Stimulated activated CD4-positive, alpha-beta T cell treated with anti-CD3 and anti-CD28 coated beads, Interleukin-12 subunit alpha, Interleukin-12 subunit beta, amount 100 ng/mL, for 48 hours (primary cell): Measurements from ENCODE around the gene WEE1.
"Not testable (repeated sequence)": the region's sequence is repeated elsewhere in the genome, so short reads cannot be mapped to it uniquely, and the experiment has no call there.

Source experiments
- DNase-seq, 3 donors: peaks; one replicate each; pipeline ENCODE4 v3.0.0-alpha.2; 2020; ENCODE audit warnings: low read depth in 2 of 3, low spot score in 1 of 3

WEE1 gene

GRCh38 chr11:9596926-9597464 is 23.5 kb downstream of the WEE1 start:
- DNase-seq = no peak

DNA sequence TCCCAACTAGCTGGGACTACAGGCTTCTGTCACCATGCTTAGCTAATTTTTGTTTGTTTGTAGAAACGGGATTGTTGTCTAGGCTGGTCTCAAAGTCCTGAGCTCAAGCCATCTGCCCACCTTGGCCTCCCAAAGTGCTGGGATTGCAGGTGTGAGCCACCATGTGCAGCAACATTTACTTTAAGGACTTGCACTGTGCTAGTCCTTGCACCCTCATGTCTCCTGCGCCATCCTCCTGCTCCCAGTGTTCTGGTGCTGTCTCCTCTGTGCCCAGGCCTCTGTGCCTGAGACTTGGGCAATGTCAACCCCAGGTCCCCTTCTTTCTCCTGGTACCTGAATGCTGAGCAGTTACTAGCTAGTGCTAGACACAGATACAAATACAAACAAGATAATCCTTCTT is 26.7 kb downstream of the WEE1 start:
- DNase-seq = no peak

GRCh38 chr11:9600644-9601036 is 27.2 kb downstream of the WEE1 start:
- DNase-seq = no peak

DNA sequence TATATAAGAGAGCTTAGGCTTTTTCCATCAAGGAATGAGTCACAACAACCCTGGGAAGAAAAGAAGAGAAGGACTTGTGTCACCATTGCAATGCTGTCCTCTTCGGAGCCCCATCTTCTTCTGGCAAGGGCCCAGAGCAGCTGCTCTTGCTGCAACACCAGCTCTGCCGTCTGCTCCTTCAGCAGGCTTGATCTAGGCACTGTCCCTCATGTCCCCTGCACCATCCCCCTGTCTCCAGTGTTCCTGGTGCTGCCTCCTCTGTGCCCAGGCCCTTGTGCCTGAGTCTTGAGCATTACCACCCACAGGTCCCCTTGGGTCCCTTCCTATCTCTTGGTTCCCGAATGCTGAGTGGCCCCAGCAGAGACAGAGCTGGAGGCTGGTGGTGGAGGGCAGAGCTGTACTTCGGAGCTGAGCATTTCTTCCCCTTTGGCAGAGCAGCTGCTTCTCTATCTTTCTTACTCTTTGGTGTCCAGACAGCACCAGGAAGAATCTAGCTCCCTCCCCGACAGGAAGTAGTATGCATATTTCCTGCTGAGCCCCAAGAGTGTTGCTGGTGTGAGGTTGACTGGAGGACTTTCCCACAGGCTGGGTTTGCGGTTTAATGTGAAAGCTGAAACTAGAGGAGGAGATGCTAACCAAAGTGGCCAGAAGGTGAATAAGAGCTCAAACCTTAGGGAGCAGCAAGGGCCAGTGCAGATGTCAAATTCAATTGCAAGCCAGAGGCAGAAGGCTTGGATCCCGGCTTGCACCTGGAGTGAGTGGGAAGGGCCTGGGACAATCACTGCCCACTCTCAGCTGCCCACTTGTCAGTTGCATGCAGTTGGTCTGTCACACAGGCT is 27.8 kb downstream of the WEE1 start:
- DNase-seq = peak; percentile 64 to 69 (median 67)

- no peak for DNase-seq
Measured at GRCh38 chr11:9601876-9602199, 28.4 kb downstream of the WEE1 start.

DNA sequence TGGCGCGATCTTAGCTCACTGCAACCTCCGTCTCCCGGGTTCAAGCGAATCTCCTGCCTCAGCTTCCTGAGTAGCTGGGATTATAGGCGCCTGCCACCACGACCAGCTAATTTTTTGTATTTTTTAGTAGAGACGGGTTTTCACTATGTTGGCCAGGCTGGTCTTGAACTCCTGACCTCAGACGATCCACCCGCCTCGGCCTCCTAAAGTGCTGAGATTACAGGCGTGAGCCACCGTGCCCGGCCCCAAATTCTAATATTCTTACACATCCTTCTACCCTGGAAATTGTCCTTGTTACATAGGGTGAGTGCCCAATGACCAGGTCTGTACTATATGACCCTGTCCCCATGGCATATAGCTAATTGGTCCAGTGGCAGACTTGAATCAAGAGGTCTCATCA is 29.7 kb downstream of the WEE1 start:
- DNase-seq = not testable (repeated sequence)

GRCh38 chr11:9604134-9604533 is 30.7 kb downstream of the WEE1 start:
- no peak for DNase-seq

- DNase-seq = no peak
Measured at GRCh38 chr11:9605742-9606141, 32.3 kb downstream of the WEE1 start.

DNA sequence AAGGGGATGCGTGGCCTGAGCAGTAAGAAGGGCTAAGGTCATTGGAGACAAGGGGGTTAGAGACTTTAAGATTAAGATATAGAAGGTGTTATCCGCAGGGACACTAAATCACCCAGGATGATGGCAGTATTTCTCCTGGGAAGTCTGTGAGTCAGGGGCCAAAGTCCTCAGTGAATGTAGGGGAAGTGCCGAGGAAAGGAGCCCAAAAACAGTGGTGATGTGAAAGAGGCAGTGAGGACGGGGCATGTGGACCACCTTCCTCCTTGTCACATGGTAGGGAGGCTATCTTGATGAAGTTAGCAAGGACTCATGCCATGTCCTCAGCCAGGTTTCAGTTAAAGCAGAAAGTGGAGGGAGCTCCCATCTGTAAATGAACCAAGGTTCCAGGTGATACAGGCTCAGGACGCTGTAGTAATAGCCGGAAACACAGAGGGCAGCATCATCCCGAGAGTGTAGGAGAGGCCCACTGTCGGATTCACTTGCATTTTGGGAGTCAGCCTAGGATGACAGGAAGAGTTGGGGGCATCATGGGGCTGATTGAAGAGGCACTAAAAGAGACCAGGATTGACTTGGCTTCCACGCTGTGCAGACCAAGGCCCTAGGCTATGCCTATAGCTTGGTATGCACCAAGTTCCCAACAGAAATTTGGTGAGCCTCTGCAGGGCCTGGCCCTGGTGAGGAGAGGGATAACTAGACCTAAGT is 33.5 kb downstream of the WEE1 start:
- DNase-seq = no peak

DNA sequence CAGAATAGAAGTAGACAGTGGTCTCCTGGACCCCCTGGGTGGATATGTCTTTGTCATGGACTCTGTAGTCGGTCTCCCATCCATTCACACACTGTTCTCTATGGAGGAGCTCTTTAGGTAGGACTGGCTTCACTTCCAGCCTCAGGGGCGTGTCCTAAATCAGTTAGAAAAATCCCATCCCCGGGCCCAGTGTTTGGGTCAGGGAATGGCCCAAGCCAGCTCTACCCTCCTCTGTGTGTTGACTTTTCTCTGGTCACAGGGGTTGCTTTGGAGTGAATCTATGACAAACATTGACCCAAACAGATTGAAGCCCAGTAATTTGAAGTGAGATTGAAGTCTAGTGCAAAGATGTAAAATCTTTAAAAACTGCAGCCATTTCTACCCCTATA is 34.0 kb downstream of the WEE1 start:
- DNase-seq = no peak

GRCh38 chr11:9609002-9609759 is 35.7 kb downstream of the WEE1 start:
- DNase-seq = no peak

DNA sequence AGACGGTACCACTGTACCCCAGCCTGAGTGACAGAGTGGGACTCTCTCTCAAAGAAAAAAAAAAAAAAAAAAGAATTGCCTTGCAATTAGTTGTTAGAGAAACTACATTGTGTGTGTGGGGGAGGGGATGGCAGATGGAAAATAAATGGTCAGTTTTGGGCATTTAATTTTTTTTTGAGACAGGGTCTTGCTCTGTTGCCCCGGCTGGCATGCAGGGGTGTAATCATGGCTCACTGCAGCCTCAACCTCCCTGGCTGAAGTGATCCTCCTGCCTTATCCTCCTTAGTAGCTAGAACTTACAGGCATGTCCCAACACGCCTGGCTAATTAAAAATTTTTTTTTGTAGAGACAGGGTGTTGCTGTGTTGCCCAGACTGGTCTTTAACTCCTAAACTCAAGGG is 36.4 kb downstream of the WEE1 start:
- no peak for DNase-seq

DNA sequence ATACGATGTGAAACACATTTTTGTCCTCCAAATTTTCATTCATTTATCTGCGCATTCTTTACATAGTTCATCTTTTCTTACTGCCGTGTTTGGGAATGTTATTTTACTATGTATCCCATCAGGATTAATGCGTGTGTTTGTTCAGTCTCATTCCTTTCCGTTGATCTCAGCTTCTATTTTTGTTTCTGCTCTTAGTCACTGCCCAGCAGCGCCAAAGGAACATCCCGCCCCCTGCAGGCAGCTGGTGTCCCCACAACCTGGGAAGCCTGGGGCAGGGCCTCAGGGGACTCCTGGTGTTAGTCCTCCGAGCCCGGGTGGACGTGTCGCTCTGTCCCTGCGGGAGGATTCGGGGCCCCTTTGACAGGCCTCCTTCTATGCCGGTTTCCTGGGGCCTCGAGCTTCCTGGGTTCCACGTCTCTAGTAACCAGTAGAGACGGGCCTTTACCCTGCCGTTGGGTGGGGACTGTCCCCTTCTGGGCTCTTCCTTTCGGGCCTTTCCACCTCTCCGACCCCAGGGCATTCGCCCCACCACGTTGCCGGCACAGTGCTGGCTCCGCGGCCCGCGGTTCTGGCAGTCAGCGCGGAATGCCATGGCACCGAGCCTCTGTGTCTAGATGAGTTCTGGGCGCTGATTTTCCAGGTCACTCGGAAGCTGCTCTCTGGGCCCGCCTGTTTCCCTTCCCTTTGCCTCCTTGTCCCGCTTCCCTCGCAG is 39.8 kb downstream of the WEE1 start:
- DNase-seq = peak; percentile 83 to 85 (median 84)

DNA sequence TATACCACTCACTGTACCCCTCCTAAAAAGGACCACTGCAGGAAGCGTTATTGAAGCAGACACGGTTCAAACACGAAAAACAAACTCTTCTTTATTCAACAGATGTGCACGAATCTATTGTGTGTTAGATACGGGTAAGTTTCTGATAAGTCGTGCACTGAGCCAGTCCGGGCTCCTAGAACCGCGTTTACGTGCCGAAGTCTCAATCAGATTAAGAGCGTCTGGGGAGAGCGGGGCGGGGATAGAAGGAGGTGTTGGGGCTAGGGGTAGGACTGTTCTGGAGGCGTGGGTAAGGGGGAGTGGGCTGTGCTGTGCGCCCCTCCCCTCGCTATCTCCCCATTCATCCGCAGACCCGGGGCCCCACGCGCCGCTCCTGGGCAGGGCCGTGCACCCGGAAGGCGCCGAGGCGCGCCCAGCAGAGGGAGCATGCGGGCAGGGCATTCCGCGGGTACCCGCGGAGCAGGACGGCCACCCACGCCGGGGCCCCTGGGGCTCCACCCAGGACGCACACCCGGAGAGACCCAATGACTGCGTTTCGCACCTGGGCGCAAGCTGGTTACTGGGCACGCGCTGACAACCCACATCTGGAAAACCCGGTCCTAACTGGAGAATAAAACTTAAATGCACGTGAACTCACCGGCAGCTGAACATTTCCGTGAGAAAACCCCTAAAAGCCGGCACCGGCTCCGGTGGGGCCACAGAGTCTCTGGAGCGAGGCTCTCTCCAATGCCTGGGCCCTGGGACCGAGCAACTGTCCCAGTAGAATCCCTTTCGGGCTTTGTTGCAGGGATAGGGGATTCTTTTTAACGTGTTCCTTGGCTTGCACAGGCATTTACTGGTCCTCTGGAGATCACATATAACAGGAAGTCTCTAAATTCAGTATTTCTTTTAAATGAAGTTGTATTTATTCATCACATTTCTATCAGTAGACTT is 40.6 kb downstream of the WEE1 start:
- DNase-seq = peak; percentile 85 to 90 (median 89)

DNA sequence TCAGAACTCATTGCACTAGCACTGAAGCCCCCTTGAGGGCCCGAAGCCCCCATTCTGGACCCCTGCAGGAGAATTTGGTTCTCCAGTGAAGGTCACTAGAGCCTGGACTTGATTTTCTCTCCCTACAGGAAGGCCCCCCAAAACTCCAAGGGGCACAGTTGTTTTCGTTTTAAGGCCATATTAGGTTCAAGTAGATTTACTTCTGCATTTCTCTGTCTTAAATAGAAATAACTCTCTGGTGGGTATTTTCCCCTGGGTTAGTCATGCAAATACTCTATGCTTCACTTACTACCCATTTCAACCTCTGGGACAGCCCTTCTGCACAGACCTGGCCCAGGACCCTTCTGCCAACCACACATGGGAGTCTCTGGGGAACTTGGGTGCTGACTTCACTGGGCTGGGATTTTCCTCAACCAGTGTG is 41.6 kb downstream of the WEE1 start:
- DNase-seq = no peak

- no peak for DNase-seq
Measured at GRCh38 chr11:9616042-9616675, 42.7 kb downstream of the WEE1 start.

GRCh38 chr11:9616858-9617257 is 43.4 kb downstream of the WEE1 start:
- DNase-seq = no peak

DNA sequence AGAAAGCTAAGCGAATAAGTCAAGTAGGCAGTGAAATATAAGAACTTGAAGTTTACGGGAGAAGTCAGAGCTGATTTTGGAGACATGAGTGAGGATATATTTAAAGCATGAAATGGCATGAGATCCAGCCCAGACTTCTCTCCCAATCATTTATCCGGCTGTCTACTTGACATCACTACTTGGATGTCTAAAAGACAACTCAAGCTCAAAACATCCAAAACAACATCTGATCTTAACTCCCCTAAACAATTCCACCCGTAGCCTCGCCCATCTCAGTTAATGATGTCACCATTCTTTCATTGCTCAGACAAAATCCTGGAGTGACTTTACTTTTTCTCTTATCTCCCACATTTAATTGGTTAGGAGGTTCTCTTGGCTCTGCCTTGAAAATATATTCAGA is 44.5 kb downstream of the WEE1 start:
- no peak for DNase-seq

GRCh38 chr11:9619004-9619403 is 45.5 kb downstream of the WEE1 start:
- DNase-seq = no peak

DNA sequence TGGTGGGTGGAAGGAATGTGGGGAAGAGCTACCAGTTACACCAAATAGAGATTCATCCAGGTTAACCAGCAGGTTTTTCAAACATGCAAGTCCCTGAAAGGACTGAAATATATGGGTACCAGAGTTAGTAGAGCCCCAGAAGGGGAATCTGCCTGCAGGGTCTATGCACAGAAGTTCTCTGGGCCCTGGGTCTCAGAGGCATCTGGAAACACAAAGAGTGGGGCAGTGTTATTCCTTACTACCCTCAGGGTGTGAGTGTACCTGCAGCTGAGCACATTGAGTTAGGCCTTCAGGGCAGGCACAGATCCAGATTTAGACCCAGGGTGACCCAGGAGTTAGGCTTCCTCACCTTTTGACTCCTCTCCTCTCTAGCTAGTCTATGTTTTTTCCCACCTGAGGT is 46.5 kb downstream of the WEE1 start:
- no peak for DNase-seq
